ENCODE data around the gene SIX3. TPM values are rescaled to one million over a fixed set of nuclear protein-coding genes. Genes with fewer than 3 reads are reported as not detected.
A peak's percentile ranks its signal among the peaks of the same experiment; 100 is the strongest.

The SIX3 gene
- total RNA-seq, 2 donors from 2014 or later: 1.9 to 5.7 TPM

DNA sequence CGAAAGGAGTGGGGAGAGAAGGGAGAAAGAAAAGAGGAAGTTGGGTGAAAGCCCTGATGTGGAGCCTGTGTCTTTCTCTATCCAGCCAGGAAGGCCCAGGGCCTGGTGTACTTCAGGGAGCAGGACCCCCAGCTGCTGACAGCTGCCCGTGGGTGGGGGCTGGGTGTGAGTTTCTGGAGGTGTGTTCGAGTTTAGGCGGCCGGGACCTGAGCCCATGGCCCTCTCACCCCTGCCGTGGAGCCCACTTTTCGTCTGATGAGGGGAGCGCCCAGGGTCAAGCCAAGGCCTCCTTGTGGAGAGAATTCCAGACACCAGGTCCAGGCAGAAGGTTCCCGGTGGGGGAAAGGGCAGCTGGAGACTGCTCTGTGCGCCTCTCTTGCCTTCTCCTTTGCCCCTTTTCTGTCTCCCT lies 2.2 kb downstream of the SIX3 start:
- Histone ChIP-seq H3K4me1 (ENCODE audit: control insufficient read depth, insufficient read depth, low read length) (peaks cover 11% of the 10 kb centered on the region), H3K36me3 (ENCODE audit: control insufficient read depth, insufficient read depth, low read length) (no peaks in the 10 kb centered on the region), H3K4me3 (ENCODE audit: low read length) (peak overlapping the region; percentile 73), H3K9me3 (ENCODE audit: control insufficient read depth, low read length) (no peaks in the 10 kb centered on the region), H3K27ac (ENCODE audit: low read depth, low read length) (no peak overlapping the region), H3K9ac (ENCODE audit: extremely low read depth, low read length, poor library complexity, severe bottlenecking) (no peak overlapping the region), H3K27me3 (ENCODE audit: control insufficient read depth, insufficient read depth, low read length, poor library complexity, severe bottlenecking) (peaks cover 99% of the 10 kb centered on the region)
- H3K4me3 Mint-ChIP-seq: peak overlapping the region; percentile 69
- 7 to 13% methylated on average over 3 to 10 of the region's 10 CpGs for WGBS, 2 experiments (ENCODE audit: insufficient coverage in 1 of 2, insufficient read length in 1 of 2)
- peaks cover 53% of the 10 kb centered on the region for H3K4me1 Mint-ChIP-seq
- no peak overlapping the region for H3K27ac Mint-ChIP-seq
- TF ChIP-seq, protein P1, sequence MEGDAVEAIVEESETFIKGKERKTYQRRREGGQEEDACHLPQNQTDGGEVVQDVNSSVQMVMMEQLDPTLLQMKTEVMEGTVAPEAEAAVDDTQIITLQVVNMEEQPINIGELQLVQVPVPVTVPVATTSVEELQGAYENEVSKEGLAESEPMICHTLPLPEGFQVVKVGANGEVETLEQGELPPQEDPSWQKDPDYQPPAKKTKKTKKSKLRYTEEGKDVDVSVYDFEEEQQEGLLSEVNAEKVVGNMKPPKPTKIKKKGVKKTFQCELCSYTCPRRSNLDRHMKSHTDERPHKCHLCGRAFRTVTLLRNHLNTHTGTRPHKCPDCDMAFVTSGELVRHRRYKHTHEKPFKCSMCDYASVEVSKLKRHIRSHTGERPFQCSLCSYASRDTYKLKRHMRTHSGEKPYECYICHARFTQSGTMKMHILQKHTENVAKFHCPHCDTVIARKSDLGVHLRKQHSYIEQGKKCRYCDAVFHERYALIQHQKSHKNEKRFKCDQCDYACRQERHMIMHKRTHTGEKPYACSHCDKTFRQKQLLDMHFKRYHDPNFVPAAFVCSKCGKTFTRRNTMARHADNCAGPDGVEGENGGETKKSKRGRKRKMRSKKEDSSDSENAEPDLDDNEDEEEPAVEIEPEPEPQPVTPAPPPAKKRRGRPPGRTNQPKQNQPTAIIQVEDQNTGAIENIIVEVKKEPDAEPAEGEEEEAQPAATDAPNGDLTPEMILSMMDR (conservative IDR thresholded peaks at IDR 0.05): peak; percentile 56
- H3K27me3 Mint-ChIP-seq (ENCODE audit: insufficient read depth): peaks cover 91% of the 10 kb centered on the region
- peaks cover 6% of the 10 kb centered on the region for H3K36me3 Mint-ChIP-seq (ENCODE audit: low read depth)
- DNase-seq: no peak
- H3K9me3 Mint-ChIP-seq: no peaks in the 10 kb centered on the region

DNA sequence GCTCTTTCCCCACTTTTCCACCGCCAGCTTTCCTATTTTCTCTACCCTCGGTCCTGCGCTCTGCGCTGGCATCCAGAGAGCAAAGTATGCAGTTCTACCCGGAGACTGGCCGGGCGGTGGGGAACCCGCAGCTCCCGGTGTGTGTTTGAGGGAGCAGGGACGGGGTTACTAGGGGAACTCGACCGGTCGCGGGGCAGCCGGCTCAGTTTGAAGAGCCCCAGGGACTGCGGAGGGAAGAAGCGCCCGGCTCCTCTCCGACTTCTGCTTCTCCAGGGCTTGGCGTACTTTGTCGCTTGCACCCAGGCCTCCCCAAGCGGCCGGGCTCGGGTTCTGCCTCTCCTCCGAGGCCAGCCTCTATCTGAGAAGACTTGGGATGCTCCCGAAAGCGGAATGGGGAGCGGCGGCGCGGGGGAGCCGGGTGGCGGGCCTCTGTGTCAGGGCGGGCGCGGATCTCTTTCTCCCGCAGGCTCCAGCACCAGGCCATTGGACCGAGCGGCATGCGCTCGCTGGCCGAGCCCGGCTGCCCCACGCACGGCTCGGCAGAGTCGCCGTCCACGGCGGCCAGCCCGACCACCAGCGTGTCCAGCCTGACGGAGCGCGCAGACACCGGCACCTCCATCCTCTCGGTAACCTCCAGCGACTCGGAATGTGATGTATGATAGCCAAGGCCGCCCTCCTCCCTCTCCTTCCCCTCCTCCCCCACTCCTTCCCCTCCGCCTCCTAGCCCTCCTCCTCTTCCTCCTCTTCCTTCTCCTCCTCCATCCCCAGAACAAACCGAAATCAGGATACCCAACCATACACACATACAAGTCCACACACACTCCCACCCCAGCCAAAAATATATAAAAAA lies 2.8 kb downstream of the SIX3 start:
- peak; percentile 85 for DNase-seq

DNA sequence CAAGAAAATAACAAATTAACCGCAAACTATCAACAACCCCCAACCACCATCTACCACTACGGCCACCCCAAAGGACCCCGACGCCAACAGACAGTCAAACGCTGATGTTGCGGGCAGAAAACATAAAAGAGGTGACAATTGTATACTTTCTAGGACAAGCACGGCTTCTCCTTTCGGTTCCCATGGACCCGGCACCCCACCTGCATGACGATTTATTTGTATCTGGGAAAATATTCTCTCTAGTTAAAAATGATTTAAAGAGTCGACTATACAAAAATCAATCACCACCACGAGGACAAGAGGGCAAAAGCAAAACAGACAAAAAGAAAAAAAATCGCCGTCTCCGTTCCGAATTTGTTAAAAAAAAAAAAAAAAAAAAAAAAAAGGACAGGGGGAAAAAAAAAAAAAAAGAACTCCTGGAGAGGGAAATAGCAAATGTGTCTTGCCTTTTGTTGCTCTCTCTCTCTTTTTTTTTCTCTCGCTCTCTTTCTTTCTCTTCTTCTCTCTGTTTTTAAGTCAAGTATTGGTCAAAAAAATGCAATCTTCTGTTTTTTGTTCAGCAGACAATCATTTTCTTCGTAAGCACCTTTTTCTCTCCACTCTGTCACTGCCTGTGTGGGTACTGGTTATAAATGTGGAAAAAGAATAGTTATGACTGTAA lies 3.6 kb downstream of the SIX3 start:
- Histone ChIP-seq H3K27me3 (ENCODE audit: control insufficient read depth, insufficient read depth, low read length, poor library complexity, severe bottlenecking) (peaks cover 99% of the 10 kb centered on the region), H3K4me3 (ENCODE audit: low read length) (peak overlapping the region; percentile 73), H3K36me3 (ENCODE audit: control insufficient read depth, insufficient read depth, low read length) (no peaks in the 10 kb centered on the region), H3K4me1 (ENCODE audit: control insufficient read depth, insufficient read depth, low read length) (peaks cover 5% of the 10 kb centered on the region), H3K27ac (ENCODE audit: low read depth, low read length) (no peak overlapping the region), H3K9ac (ENCODE audit: extremely low read depth, low read length, poor library complexity, severe bottlenecking) (no peak overlapping the region), H3K9me3 (ENCODE audit: control insufficient read depth, low read length) (no peaks in the 10 kb centered on the region)
- Mint-ChIP-seq H3K27ac (peak overlapping the region; percentile 1), H3K36me3 (ENCODE audit: low read depth) (peaks cover 6% of the 10 kb centered on the region), H3K9me3 (no peaks in the 10 kb centered on the region), H3K4me3 (peak overlapping the region; percentile 69), H3K27me3 (ENCODE audit: insufficient read depth) (peaks cover 97% of the 10 kb centered on the region), H3K4me1 (peaks cover 54% of the 10 kb centered on the region)
- TF ChIP-seq, protein P1 (conservative IDR thresholded peaks at IDR 0.05): no peak
- DNase-seq: no peak
- 0 to 1% methylated on average over 1 to 15 of the region's 18 CpGs for WGBS, 2 experiments (ENCODE audit: insufficient coverage in 1 of 2, insufficient read length in 1 of 2)

More for the DNA sequence above, 2.8 kb downstream of the SIX3 start:
- peak overlapping the region; percentile 73 for H3K4me3 ChIP-seq (ENCODE audit: low read length)
- H3K36me3 ChIP-seq (ENCODE audit: control insufficient read depth, insufficient read depth, low read length): no peaks in the 10 kb centered on the region
- no peaks in the 10 kb centered on the region for H3K9me3 Mint-ChIP-seq
- H3K4me1 ChIP-seq (ENCODE audit: control insufficient read depth, insufficient read depth, low read length): peaks cover 7% of the 10 kb centered on the region
- peak overlapping the region; percentile 69 for H3K4me3 Mint-ChIP-seq
- H3K27me3 ChIP-seq (ENCODE audit: control insufficient read depth, insufficient read depth, low read length, poor library complexity, severe bottlenecking): peaks cover 99% of the 10 kb centered on the region
- H3K36me3 Mint-ChIP-seq (ENCODE audit: low read depth): peaks cover 6% of the 10 kb centered on the region
- H3K9ac ChIP-seq (ENCODE audit: extremely low read depth, low read length, poor library complexity, severe bottlenecking): no peak overlapping the region
- no peak overlapping the region for H3K27ac ChIP-seq (ENCODE audit: low read depth, low read length)
- H3K27ac Mint-ChIP-seq: peak overlapping the region; percentile 1
- H3K27me3 Mint-ChIP-seq (ENCODE audit: insufficient read depth): peaks cover 97% of the 10 kb centered on the region
- H3K9me3 ChIP-seq (ENCODE audit: control insufficient read depth, low read length): no peaks in the 10 kb centered on the region
- WGBS, 2 experiments (ENCODE audit: insufficient coverage in 1 of 2, insufficient read length in 1 of 2): 1% methylated on average over 33 to 62 of the region's 62 CpGs
- TF ChIP-seq, protein P1 (conservative IDR thresholded peaks at IDR 0.05): no peak
- H3K4me1 Mint-ChIP-seq: peaks cover 59% of the 10 kb centered on the region

Measured in endodermal cell (in vitro differentiated cells).